Measurements from ENCODE around the gene KIAA0319L.

Gene KIAA0319L

GRCh38 chr1:35561972-35562680, 4.9 kb upstream of the KIAA0319L start:
- no peak for DNase-seq

GRCh38 chr1:35561297-35561971, 4.2 kb upstream of the KIAA0319L start:
- DNase-seq = no peak

DNA sequence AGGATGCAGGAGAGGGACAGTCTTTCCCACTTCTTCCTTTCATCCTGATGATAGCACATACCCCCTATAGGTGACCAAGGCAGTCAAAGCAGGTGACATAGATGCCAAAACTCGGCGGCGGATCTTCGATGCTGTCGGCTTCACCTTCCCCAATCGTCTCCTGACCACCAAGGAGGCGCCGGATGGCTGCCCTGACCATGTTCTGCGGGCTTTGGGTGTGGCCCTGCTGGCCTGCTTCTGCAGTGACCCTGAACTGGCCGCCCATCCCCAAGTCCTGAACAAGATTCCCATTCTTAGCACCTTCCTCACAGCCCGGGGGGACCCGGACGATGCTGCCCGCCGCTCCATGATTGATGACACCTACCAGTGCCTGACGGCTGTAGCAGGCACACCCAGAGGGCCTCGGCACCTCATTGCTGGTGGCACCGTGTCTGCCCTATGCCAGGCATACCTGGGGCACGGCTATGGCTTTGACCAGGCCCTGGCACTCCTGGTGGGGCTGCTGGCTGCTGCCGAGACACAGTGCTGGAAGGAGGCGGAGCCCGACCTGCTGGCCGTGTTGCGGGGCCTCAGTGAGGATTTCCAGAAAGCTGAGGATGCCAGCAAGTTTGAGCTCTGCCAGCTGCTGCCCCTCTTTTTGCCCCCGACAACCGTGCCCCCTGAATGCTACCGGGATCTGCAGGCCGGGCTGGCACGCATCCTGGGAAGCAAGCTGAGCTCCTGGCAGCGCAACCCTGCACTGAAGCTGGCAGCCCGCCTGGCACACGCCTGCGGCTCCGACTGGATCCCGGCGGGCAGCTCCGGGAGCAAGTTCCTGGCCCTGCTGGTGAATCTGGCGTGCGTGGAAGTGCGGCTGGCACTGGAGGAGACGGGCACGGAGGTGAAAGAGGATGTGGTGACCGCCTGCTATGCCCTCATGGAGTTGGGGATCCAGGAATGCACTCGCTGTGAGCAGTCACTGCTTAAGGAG, 3.3 kb upstream of the KIAA0319L start:
- DNase-seq = no peak

DNA sequence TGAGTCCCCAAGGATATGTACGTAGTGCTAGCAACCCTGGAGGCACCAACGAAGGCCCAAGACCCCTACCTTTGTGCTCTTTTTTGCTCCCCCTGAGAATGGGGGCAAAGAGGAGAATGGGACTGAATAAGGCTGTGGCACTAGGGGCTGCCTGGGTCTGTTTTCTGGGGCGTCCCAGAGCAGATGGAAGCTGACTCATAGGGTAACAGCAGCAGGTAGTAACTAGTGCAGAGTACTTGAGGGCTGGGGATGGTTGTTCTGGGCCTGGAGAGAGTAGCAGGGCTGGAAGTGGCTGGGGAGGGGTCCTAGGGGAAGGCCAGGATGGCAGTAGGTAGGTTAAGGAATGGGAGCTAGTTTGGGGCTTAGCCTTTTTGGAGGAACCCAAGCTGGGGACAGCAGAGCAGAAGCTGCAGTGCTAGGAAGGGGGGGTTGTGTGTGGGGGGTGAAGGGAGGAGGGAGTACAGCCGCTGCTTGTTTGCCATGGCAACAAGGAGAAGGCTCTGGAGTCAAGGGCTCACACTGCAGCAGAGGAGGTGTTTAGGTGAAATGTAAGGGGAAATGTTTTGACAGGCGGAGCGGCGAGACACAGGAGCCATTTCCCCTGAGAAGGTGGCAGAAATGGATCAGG, 2.2 kb upstream of the KIAA0319L start:
- DNase-seq = no peak

GRCh38 chr1:35558374-35559316, 1.4 kb upstream of the KIAA0319L start:
- DNase-seq = no peak

DNA sequence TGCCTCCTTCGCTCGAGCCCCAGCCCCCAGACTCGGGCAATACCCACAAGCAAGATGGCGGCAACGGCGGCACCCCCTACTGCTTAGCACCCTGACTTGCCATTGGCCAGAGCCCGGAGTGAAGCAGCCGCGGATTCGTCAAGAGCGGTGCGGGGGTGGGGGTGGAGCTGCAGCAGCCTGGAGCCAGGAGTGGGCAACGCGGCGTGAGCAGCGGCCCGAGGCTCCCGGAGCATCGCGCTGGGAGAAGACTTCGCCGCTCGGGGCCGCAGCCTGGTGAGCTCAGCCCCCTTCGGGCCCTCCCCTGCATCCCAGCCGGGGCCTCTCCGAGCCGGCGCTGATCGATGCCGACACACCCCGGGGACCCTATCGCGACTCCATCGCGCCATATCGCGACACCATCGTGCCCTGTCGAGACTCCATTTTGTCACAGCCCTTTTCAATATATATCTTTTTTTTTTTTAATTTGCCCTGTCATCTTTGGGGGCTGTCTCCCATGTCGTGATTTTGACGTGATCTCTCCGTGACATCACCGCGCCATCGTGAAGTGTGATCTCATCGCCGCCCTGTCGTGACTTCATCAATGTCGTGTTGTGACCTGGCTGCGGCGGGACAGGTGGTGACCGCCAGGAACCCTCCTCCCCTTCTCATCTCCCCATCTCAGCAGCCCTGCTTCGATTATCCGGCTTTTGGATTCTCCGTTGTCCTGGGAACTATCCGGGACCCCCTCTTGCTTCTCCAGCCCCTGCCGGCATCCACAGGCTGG, 589 bp upstream of the KIAA0319L start, which contains the start of gene NCDN:
Gene NCDN (plus strand): TSS at position 189 of the 763 bp plus-strand sequence. CDS start 392 bp downstream, at position 581.
- DNase-seq = peak; percentile 95

GRCh38 chr1:35556484-35557117, 602 bp downstream of the KIAA0319L start:
- no peak for DNase-seq

GRCh38 chr1:35555601-35556477, 1.4 kb downstream of the KIAA0319L start:
- DNase-seq = no peak

- no peak for DNase-seq
These were observed 2.0 kb downstream of the KIAA0319L start for GRCh38 chr1:35555212-35555584.

DNA sequence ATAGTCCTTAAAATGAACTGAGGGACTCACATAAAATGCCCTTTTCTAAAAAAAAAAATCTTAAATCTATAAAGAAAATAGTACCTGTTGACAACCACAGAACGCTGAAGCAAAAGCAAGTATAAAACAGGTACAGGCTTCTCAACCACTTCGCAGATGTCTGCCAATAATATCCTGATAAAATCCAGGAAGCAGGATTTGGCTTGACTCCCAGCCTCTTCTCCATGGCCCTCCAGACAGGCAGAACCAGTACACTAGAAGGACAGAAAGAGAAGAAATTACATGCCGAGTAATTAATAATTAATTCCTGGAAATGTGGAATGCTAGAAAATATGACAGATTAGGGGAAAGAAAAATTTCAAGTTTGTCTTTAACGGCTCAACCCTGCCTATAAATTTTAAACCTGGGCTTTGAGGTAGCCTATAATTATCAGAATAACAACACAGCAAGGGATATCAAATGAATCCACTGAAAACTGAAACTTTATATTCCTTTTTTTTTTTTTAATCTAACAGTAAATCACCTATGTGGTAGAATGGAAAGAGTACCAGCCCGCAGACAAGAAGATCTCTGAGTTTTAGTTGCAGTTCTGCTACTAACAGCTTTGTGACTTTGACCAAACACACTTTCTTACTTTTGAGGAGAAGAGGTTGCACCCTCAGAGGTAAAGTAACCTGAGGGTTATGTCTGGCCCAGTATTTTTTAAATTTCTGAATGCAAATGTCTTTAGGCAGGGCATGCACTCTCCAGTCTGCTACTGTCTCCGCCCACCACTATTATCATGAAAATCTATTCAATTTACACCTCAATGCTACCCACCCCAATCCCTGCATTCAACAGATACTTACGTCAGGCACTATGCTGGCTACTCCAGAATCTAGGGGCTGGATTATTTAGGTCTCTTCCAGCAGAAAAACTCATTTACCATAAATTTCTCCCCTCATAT, 2.7 kb downstream of the KIAA0319L start:
- DNase-seq = no peak

- no peak for DNase-seq
These were observed 3.4 kb downstream of the KIAA0319L start for GRCh38 chr1:35553851-35554250.

GRCh38 chr1:35546614-35547013, 10.6 kb downstream of the KIAA0319L start:
- no peak for DNase-seq

DNA sequence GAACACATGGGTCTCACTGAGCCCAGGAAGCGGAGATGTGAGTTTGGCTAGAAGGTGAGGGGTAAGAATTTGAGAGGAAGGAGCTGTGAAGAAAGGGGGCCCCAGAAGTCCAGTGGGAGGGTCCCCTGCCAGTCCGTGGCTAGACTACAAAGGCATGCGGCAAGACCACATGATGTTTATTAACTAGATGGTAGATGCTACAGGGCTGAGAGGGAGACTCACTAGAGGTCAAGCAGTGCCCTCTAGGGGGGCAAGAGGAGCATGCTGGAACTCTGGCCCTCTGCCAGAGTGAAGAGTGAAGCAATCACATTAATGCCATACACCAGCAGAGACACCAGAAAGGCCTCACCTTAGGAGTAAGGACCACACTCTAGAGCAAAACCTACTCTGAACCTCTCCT, 12.2 kb downstream of the KIAA0319L start:
- DNase-seq = peak; percentile 27

GRCh38 chr1:35539824-35540261, 17.4 kb downstream of the KIAA0319L start:
- DNase-seq = no peak

- no peak for DNase-seq
These were observed 18.0 kb downstream of the KIAA0319L start for GRCh38 chr1:35539073-35539823.

DNA sequence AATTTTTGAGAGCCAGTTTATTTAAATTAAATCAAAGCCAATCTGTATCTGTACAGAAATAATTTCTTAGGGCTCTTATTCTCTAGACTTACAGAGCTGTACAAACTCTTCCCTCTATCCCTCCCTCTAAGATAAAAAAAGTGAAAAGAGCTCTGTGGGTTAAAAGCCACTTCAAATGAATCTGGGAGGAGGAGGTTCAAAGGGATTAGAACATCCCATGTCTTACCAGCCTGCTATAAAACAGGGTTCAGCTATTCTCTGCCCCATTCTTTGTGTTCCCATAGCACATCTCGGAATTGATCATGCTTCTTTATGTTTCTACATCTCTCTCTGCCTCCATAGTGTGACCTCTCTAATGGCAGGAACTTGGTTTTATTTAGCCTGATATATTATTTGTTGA, 19.4 kb downstream of the KIAA0319L start:
- DNase-seq = no peak

GRCh38 chr1:35536556-35537162, 20.5 kb downstream of the KIAA0319L start:
- DNase-seq = no peak
